WERI-Rb-1 (cell line): ENCODE data around the gene DYRK2.
A peak's percentile ranks its signal among the peaks of the same experiment; 100 is the strongest.

Experiments
- DNase-seq: peaks from one replicate; pipeline ENCODE4 v3.0.0-alpha.2; 2020
- H3K27ac ChIP-seq: fragments of 250-450 bp; sonication (Bioruptor Pico); 2 replicates; pipeline ENCODE4 v1.5.1; 2020; ENCODE audit warnings: mild to moderate bottlenecking, moderate library complexity
- H3K27me3 ChIP-seq: fragments of 250-450 bp; sonication (Bioruptor Pico); 2 replicates; pipeline ENCODE4 v1.5.1; 2021; ENCODE audit warnings: mild to moderate bottlenecking, low read depth, moderate library complexity; ENCODE audit not compliant: insufficient read depth, severe bottlenecking
- H3K36me3 ChIP-seq: fragments of 250-450 bp; sonication (Bioruptor Pico); 2 replicates; pipeline ENCODE4 v1.5.1; 2020; ENCODE audit warnings: mild to moderate bottlenecking, moderate library complexity
- H3K4me3 ChIP-seq: 2 replicates; pipeline ENCODE4 v1.5.1; 2011; ENCODE audit warnings: low read depth, mild to moderate bottlenecking, control low read depth, low read length
- H3K9me3 ChIP-seq: fragments of 250-450 bp; sonication (Bioruptor Pico); 2 replicates; pipeline ENCODE4 v1.5.1; 2021; ENCODE audit warnings: mild to moderate bottlenecking, moderate library complexity; ENCODE audit not compliant: severe bottlenecking
- TF ChIP-seq, protein P1 (sequence below): IDR thresholded peaks from 2 replicates; pipeline ENCODE4 v1.5.1; 2011; ENCODE audit warnings: low read depth, mild to moderate bottlenecking, control low read depth, inconsistent platforms, low read length

DYRK2 gene

DNA sequence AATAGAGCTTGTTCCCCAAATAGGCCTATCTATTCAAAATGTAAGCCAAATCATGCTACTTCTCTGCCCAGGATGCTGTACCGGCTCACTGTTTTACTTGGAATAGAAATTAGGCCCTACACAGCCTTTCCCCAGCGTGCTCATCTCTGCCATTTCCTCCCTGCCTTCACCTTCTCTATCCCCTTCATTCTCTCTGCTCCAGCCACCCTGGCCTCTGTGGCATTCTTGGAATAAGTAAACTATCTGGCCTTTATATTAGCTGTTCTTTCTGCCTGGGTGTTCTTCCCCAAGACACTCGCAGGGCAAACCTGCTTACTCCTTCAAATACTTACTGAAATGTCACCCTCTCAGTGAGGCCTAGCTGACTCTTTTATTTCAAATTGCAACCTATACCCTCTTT lies 30.9 kb upstream of the DYRK2 start:
- no peak for DNase-seq
- no peaks in the 10 kb centered on the region for H3K36me3 ChIP-seq
- TF ChIP-seq, protein P1, sequence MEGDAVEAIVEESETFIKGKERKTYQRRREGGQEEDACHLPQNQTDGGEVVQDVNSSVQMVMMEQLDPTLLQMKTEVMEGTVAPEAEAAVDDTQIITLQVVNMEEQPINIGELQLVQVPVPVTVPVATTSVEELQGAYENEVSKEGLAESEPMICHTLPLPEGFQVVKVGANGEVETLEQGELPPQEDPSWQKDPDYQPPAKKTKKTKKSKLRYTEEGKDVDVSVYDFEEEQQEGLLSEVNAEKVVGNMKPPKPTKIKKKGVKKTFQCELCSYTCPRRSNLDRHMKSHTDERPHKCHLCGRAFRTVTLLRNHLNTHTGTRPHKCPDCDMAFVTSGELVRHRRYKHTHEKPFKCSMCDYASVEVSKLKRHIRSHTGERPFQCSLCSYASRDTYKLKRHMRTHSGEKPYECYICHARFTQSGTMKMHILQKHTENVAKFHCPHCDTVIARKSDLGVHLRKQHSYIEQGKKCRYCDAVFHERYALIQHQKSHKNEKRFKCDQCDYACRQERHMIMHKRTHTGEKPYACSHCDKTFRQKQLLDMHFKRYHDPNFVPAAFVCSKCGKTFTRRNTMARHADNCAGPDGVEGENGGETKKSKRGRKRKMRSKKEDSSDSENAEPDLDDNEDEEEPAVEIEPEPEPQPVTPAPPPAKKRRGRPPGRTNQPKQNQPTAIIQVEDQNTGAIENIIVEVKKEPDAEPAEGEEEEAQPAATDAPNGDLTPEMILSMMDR = no peak
- peaks cover 3% of the 10 kb centered on the region for H3K9me3 ChIP-seq
- no peaks in the 10 kb centered on the region for H3K27me3 ChIP-seq
- no peak overlapping the region for H3K27ac ChIP-seq
- H3K4me3 ChIP-seq = no peak overlapping the region

DNA sequence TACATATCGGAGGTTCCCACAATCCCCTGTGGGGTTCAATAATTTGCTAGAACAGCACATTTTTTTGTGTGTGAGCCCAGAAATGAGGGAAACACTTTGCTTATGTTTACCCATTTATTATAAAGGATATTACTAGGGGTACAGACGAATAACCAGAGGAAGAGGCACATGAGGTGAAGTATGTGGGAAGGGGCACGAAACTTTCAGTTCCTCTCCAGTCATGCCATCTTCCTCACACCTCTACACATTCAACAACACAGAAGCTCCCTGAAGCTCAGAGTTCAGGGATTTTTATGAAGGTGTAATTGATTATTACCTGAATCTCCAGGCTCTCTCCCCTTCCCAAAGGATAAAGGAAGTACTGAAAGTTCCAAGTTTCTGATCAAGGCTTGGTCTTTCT lies 30.2 kb upstream of the DYRK2 start:
- Histone ChIP-seq H3K4me3 (no peak overlapping the region), H3K36me3 (no peaks in the 10 kb centered on the region), H3K27me3 (no peaks in the 10 kb centered on the region)

DNA sequence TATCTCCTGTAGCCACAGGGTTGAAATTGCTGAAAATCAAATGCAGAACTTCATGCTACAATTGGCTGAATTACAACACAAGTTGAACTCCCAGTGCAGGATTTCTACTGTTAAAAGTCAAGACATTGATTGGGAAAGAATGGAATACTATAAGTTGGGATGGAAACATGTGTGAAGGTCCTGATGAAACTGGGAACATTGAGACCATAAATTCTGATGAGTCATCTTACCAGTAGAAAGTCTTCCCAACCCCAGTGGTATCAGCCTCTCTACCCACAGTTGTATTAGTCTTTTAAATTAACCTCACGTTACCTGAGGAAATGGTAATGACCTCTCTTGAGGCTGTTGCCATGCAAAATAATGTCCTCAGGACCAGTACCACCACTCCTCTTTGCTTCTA lies 27.4 kb upstream of the DYRK2 start:
- Histone ChIP-seq H3K27me3 (no peaks in the 10 kb centered on the region), H3K36me3 (no peaks in the 10 kb centered on the region), H3K9me3 (no peaks in the 10 kb centered on the region), H3K4me3 (no peak overlapping the region), H3K27ac (no peak overlapping the region)
- no peak for DNase-seq
- TF ChIP-seq, protein P1 = no peak

More for the DNA sequence above, 30.2 kb upstream of the DYRK2 start:
- Histone ChIP-seq H3K9me3 (no peaks in the 10 kb centered on the region), H3K27ac (no peak overlapping the region)
- TF ChIP-seq, protein P1 = no peak
- DNase-seq = no peak

GRCh38 chr12:67621926-67622325 lies 26.6 kb upstream of the DYRK2 start:
- DNase-seq = no peak
- Histone ChIP-seq H3K4me3 (no peak overlapping the region), H3K36me3 (no peaks in the 10 kb centered on the region), H3K9me3 (no peaks in the 10 kb centered on the region), H3K27me3 (no peaks in the 10 kb centered on the region), H3K27ac (no peak overlapping the region)
- TF ChIP-seq, protein P1 = no peak

- no peak for DNase-seq
- H3K4me3 ChIP-seq = no peak overlapping the region
- no peaks in the 10 kb centered on the region for H3K27me3 ChIP-seq
- no peaks in the 10 kb centered on the region for H3K9me3 ChIP-seq
- H3K36me3 ChIP-seq = no peaks in the 10 kb centered on the region
- no peak overlapping the region for H3K27ac ChIP-seq
- TF ChIP-seq, protein P1 = no peak
Observed at GRCh38 chr12:67623259-67623658, 25.3 kb upstream of the DYRK2 start.

DNA sequence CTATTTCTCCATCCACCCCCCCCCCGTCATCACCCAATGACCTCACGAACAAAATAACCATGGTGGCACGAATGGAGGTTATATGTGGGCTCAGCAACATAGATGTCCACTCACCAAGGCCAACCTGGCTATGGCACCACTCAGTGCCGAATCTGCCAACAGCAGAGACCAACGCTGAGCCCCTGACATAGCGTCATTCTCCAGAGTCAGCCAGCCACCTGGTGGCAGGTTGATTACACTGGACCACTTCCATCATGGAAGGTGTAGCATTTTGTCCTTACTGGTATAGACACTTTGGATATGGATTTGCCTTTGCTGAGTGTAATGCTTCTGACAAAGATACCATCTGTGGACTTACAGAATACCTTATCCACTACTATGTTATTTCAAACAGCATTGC lies 24.2 kb upstream of the DYRK2 start:
- Histone ChIP-seq H3K9me3 (no peaks in the 10 kb centered on the region), H3K27me3 (no peaks in the 10 kb centered on the region), H3K27ac (no peak overlapping the region), H3K36me3 (no peaks in the 10 kb centered on the region), H3K4me3 (no peak overlapping the region)
- TF ChIP-seq, protein P1 = peak; percentile 28; the same call in 1 of the 2 replicates
- no peak for DNase-seq
